Ascending aorta (tissue), 2 donors: ENCODE results near the gene SAMD9L. TPM values are rescaled to one million over a fixed set of nuclear protein-coding genes. Genes with fewer than 3 reads are reported as not detected.
"Not testable (repeated sequence)": the region's sequence is repeated elsewhere in the genome, so short reads cannot be mapped to it uniquely, and the experiment has no call there.

Source experiments
- DNase-seq, 2 donors: peaks; one replicate each; pipeline ENCODE4 v3.0.0-alpha.2; 2019; ENCODE audit warnings: low spot score in 2 of 2
- H3K27ac ChIP-seq, 2 donors: fragments of 200-600 bp; sonication (generic); one replicate each; pipeline ENCODE4 v1.5.1; 2016 to 2017; ENCODE audit warnings: mild to moderate bottlenecking in 1 of 2
- H3K27me3 ChIP-seq: fragments of 200-600 bp; sonication (generic); one replicate; pipeline ENCODE4 v1.5.1; 2017
- H3K36me3 ChIP-seq, 2 donors: fragments of 200-600 bp; sonication (generic); one replicate each; pipeline ENCODE4 v1.5.1; 2016
- H3K4me1 ChIP-seq, 2 donors: fragments of 200-600 bp; sonication (generic); one replicate each; pipeline ENCODE4 v1.5.1; 2016 to 2017; ENCODE audit warnings: mild to moderate bottlenecking in 1 of 2
- H3K4me3 ChIP-seq, 2 donors: fragments of 200-600 bp; sonication (generic); one replicate each; pipeline ENCODE4 v1.5.1; 2016 to 2017; ENCODE audit warnings: mild to moderate bottlenecking in 1 of 2
- H3K9me3 ChIP-seq, 2 donors: fragments of 200-600 bp; sonication (generic); one replicate each; pipeline ENCODE4 v1.5.1; 2016
- intact Hi-C: fragments of 100-400 bp; cut with DNase I; formaldehyde crosslinking; loops from one replicate; pipeline ENCODE4 v1.15.1; 2023
- total RNA-seq: library from RNA; depleted of rRNA; stranded (reverse); fragments of >200 nt; gene quantifications from one replicate; pipeline ENCODE4 v1.1.0, GENCODE V29; 2016
- TF ChIP-seq, protein P1 (sequence below), 3 experiments: fragments of 200-600 bp in 2 of 3; fragments of 450-650 bp in 1 of 3; sonication (generic) in 2 of 3; IDR thresholded peaks; one replicate each; pipeline ENCODE4 v1.5.1; 2016 to 2019; ENCODE audit warnings: antibody characterized with exemption in 3 of 3, mild to moderate bottlenecking in 1 of 3, moderate library complexity in 1 of 3

SAMD9L gene
- total RNA-seq, 1 donor from 2014 or later = 3.3 TPM

DNA sequence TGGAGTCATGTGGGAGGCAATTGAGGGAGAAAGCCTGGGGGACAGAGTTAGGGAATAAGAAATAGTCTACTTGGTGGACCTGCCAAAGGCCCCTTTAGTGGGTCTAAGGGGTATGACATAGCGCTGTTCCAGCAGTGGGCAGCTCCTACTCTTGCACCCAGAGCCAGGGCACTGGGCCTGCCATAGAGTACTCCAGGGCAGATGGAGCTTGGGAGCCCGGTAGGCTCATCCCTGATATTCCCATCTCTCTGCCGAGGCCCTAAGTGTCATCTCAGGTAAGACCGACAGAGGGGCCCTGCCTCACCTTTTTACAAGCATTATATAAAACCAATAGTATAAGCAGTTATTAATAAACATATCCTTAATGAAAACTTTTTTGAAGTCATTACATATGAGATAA is 9.6 kb downstream of the SAMD9L start:
- DNase-seq = no peak
- peaks cover 22 to 59% of the 10 kb centered on the region in 2 donors for H3K9me3 ChIP-seq
- no peaks in the 10 kb centered on the region for H3K4me1 ChIP-seq
- H3K4me3 ChIP-seq = no peak overlapping the region
- TF ChIP-seq, protein P1, sequence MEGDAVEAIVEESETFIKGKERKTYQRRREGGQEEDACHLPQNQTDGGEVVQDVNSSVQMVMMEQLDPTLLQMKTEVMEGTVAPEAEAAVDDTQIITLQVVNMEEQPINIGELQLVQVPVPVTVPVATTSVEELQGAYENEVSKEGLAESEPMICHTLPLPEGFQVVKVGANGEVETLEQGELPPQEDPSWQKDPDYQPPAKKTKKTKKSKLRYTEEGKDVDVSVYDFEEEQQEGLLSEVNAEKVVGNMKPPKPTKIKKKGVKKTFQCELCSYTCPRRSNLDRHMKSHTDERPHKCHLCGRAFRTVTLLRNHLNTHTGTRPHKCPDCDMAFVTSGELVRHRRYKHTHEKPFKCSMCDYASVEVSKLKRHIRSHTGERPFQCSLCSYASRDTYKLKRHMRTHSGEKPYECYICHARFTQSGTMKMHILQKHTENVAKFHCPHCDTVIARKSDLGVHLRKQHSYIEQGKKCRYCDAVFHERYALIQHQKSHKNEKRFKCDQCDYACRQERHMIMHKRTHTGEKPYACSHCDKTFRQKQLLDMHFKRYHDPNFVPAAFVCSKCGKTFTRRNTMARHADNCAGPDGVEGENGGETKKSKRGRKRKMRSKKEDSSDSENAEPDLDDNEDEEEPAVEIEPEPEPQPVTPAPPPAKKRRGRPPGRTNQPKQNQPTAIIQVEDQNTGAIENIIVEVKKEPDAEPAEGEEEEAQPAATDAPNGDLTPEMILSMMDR (IDR thresholded peaks at IDR 0.05) = no peak
- H3K27ac ChIP-seq = no peak overlapping the region
- H3K36me3 ChIP-seq = peaks cover 51 to 86% of the 10 kb centered on the region in 2 donors
- intact Hi-C loops = no loop called here
- no peaks in the 10 kb centered on the region for H3K27me3 ChIP-seq

- Histone ChIP-seq H3K4me1 (no peaks in the 10 kb centered on the region), H3K36me3 (peaks cover 25 to 32% of the 10 kb centered on the region in 2 donors), H3K27me3 (no peaks in the 10 kb centered on the region), H3K9me3 (peaks cover 41 to 81% of the 10 kb centered on the region in 2 donors), H3K4me3 (no peak overlapping the region), H3K27ac (no peak overlapping the region)
- no peak for DNase-seq
- intact Hi-C loops = no loop called here
- TF ChIP-seq, protein P1 (IDR thresholded peaks at IDR 0.05) = no peak
Measured at GRCh38 chr7:93133005-93133404, 15.2 kb downstream of the SAMD9L start.

- intact Hi-C loops = no loop called here
- peaks cover 37 to 85% of the 10 kb centered on the region in 2 donors for H3K9me3 ChIP-seq
- TF ChIP-seq, protein P1 (IDR thresholded peaks at IDR 0.05) = no peak
Measured at GRCh38 chr7:93132216-93132615, 16.0 kb downstream of the SAMD9L start.

DNA sequence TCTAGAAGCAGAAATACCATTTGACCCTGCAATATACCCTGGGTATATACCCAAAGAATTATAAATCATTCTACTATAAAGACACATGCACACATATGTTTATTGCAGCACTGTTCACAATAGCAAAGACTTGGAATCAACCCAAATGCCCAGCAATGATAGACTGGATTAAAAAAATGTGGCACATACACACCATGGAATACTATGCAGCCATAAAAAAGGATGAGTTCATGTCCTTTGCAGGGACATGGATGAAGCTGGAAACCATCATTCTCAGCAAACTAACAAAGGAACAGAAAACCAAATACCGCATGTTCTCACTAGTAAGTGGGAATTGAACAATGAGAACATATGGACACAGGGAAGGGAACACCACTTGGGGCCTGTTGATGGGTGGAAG is 21.2 kb downstream of the SAMD9L start:
- DNase-seq, H3K27me3 ChIP-seq, H3K4me1 ChIP-seq, H3K4me3 ChIP-seq, H3K27ac ChIP-seq, intact Hi-C loops, H3K36me3 ChIP-seq: not testable (repeated sequence)
- peaks cover 12 to 38% of the 10 kb centered on the region in 2 donors for H3K9me3 ChIP-seq

More at GRCh38 chr7:93132216-93132615, 16.0 kb downstream of the SAMD9L start:
- H3K27ac ChIP-seq = no peak overlapping the region
- no peaks in the 10 kb centered on the region for H3K4me1 ChIP-seq
- DNase-seq = no peak
- peaks cover 19 to 24% of the 10 kb centered on the region in 2 donors for H3K36me3 ChIP-seq
- no peak overlapping the region for H3K4me3 ChIP-seq
- no peaks in the 10 kb centered on the region for H3K27me3 ChIP-seq

GRCh38 chr7:93123532-93123931 is 24.7 kb downstream of the SAMD9L start:
- H3K4me1 ChIP-seq, H3K27ac ChIP-seq, intact Hi-C loops, H3K36me3 ChIP-seq, H3K4me3 ChIP-seq, DNase-seq, H3K27me3 ChIP-seq: not testable (repeated sequence)
- H3K9me3 ChIP-seq = peaks cover 4 to 11% of the 10 kb centered on the region in 2 donors

GRCh38 chr7:93120592-93121549 is 27.3 kb downstream of the SAMD9L start:
- Histone ChIP-seq H3K36me3 (no peaks in the 10 kb centered on the region), H3K4me3 (no peak overlapping the region), H3K4me1 (peaks cover 0 to 7% of the 10 kb centered on the region in 2 donors), H3K9me3 (no peaks in the 10 kb centered on the region), H3K27ac (no peak overlapping the region), H3K27me3 (no peaks in the 10 kb centered on the region)
- DNase-seq = no peak
- intact Hi-C loops = no loop called here
- TF ChIP-seq, protein P1 (IDR thresholded peaks at IDR 0.05) = no peak
